GM21423 (cell line): Measurements from ENCODE around the gene RBM10.
"Not testable (repeated sequence)": the region's sequence is repeated elsewhere in the genome, so short reads cannot be mapped to it uniquely, and the experiment has no call there.

Experiments
- ATAC-seq: cut with Tn5 transposase; IDR thresholded peaks from one replicate; pipeline ENCODE4 v1.9.1; 2021; ENCODE audit warnings: mild to moderate bottlenecking, moderate library complexity; ENCODE audit not compliant: unreplicated experiment

The RBM10 gene, protein sequence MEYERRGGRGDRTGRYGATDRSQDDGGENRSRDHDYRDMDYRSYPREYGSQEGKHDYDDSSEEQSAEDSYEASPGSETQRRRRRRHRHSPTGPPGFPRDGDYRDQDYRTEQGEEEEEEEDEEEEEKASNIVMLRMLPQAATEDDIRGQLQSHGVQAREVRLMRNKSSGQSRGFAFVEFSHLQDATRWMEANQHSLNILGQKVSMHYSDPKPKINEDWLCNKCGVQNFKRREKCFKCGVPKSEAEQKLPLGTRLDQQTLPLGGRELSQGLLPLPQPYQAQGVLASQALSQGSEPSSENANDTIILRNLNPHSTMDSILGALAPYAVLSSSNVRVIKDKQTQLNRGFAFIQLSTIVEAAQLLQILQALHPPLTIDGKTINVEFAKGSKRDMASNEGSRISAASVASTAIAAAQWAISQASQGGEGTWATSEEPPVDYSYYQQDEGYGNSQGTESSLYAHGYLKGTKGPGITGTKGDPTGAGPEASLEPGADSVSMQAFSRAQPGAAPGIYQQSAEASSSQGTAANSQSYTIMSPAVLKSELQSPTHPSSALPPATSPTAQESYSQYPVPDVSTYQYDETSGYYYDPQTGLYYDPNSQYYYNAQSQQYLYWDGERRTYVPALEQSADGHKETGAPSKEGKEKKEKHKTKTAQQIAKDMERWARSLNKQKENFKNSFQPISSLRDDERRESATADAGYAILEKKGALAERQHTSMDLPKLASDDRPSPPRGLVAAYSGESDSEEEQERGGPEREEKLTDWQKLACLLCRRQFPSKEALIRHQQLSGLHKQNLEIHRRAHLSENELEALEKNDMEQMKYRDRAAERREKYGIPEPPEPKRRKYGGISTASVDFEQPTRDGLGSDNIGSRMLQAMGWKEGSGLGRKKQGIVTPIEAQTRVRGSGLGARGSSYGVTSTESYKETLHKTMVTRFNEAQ

GRCh38 chrX:47144626-47145394, at the start of gene RBM10, which contains the start of gene NDUFB11:
Gene RBM10 (plus strand): TSS chrX:47145221. CDS start chrX:47147482, 2,261 bp downstream.
Gene NDUFB11 (minus strand): TSS chrX:47144702. CDS start chrX:47144679, 23 bp downstream.
- peak; percentile 84 for ATAC-seq

- ATAC-seq: no peak
Measured at GRCh38 chrX:47097018-47097417, 48.0 kb upstream of the RBM10 start.

DNA sequence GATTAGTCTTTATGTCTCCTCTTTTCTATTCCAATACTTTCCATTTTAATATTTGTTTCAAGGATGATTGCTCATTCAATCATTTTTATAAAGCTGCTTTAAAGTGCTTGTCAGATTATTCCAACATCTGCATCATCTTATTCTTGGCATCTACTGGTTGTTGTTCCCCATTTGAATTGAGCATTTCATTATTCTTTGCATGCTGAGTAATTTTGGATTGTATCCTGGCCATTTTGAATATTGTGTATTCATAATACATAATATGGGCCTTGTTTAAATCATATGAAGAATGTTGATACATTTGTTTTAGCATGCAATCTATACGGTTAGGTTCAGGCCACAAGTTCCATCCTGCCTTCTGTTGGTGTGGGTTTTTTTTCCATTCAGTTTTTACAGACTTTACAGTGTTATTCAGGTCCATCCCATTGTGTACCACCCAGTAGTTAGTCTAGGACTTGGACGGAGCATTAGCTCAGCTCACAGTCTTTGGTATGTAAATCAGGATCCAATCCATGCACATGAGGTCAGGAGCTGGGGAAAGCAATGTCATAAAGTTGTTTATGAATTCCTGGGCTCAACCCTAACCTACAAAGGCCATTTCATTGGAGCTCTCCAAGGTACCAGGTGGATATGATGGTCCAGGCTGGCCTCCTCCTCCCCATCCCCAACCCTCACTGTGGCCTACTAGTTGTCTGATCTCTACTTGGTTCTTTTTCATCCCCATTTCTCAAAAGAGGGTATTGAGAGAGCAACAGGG, 46.5 kb upstream of the RBM10 start:
- ATAC-seq: no peak

DNA sequence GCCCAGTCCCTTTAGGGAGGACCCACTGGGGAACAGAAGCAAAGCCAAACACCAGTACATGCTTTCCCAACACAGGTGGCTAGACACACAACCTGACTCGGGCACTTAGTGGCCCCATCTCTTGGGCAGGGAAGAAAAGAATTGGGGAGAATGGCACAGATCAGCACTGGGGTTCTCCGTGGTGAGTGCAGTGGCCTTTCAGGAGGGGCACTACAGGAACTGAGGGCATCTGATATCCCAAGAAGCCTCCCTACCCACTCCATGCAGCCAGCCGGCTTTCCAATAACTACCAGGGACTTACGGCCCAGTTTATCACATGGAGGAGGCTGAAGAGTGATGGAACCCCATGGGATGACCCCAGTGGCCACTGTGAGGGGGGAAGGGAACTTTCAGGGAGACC, 43.8 kb upstream of the RBM10 start:
- no peak for ATAC-seq

DNA sequence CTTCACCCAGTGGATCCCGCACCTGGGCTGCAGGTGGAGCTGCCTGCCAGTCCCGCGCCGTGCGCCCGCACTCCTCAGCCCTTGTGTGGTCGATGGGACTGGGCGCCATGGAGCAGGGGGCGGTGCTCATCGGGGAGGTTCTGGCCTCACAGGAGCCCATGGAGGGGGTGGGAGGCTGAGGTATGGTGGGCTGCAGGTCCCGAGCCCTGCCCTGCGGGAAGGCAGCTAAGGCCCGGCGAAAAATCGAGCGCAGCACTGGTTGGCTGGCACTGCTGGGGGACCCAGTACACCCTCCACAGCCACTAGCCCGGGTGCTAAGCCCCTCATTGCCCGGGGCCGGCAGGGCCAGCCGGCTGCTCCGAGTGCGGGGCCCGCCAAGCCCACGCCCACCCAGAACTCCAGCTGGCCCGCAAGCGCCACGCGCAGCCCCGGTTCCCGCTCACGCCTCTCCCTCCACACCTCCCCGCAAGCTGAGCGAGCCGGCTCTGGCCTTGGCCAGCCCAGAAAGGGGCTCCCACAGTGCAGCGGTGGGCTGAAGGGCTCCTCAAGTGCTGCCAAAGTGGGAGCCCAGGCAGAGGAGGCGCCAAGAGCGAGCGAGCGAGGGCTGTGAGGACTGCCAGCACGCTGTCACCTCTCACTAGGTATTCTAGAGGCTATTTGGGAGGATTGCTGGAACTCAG, 33.9 kb upstream of the RBM10 start:
- ATAC-seq: not testable (repeated sequence)

- no peak for ATAC-seq
Measured at GRCh38 chrX:47112316-47112954, 32.6 kb upstream of the RBM10 start.

DNA sequence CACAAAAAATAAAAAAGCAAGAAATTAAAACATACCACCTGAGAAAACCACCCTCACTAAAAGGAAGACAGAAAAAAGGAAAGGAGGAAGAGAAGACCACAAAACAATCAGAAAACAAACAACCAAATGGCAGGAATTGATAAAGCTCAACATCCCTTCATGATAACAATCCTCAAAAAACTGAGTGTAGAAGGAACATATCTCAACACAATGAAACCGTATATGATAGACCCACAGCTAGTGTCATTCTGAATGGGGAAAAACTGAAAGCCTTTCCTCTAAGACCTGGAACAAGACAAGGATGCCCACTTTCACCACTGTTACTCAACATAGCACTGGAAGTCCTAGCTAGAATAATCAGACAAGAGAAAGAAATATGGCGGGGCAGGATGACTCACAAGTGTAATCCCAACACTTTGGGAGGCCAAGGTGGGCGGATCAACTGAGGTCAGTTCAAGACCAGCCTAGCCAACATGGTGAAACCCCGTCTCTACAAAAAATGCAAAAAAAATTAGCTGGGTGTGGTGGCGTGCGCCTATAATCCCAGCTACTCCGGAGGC, 28.4 kb upstream of the RBM10 start:
- ATAC-seq: not testable (repeated sequence)

GRCh38 chrX:47124466-47124865, 20.6 kb upstream of the RBM10 start:
- not testable (repeated sequence) for ATAC-seq

DNA sequence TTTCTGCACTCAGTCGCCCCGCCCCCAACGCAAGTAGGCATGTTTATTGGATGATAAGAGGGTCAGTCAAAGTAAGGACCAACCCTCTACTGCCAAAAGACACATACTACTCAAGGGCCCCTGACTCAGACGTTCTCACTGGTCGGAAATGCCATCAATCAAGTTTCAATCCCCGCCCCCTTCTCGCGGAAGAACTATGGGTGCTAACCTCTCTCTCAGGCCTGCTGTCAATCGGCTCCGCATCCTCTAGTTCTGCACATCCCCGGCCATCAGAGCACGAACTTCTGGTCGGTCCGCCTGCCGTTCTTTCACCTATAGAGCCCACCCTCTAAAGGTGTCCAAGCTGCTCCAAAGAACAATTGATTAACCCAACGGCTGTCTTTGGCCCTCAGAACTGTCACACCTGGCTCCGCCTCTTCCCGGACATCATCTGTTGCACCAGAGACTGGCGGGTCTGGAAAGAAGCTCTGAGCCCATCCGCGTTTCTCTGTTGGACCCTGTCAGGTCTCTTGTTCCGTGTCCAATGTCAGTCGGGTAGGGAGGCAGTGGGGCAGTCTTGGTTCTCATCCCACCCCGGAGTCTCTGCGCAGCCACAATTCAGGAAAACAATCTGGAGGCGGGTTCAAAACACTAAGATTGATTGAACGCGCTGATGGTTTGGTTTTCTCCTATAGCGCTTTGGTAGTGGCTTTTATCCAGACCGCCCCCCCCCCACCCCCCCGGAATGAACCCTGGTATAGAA, 15.7 kb upstream of the RBM10 start:
- peak; percentile 99 for ATAC-seq

DNA sequence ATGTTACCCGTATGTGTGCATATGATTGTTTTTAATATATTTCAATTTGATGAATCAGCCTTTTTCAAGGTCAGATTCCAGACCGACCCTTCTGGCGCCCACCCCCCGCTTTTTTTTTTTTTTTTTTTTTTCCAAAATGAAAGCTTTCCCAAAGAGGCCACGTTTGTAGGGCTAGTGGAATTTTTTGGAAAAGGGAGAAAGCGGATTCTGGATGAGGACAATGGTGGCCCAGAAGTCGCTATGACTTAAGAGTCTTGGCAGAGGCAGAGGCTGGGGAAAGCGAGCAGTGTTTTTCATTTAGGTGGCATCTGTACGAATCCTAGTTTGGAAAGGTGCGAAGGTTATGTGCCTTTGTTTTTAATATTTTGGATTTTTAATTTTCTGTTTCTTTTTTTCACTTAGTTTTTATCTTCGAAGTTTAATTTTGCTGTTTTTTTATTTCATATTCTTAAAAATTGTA, 15.1 kb upstream of the RBM10 start:
- ATAC-seq: no peak

DNA sequence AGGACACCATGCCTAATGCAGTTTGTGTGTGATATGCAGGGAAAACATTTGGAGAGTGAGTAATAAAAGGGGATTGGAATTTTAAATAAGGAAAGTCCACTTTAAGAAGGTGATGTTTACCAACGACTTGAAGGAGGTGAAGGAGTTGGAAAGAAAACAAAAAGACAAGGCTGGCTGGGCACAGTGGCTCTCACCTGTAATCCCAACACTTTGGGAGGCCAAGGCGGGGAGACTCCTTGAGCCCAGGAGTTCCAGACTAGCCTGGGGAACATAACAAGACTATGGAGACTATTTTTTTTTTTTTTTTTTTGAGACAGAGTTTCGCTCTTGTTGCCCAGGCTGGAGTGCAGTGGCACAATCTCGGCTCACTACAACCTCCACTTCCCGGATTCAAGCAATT, 11.5 kb upstream of the RBM10 start:
- no peak for ATAC-seq

DNA sequence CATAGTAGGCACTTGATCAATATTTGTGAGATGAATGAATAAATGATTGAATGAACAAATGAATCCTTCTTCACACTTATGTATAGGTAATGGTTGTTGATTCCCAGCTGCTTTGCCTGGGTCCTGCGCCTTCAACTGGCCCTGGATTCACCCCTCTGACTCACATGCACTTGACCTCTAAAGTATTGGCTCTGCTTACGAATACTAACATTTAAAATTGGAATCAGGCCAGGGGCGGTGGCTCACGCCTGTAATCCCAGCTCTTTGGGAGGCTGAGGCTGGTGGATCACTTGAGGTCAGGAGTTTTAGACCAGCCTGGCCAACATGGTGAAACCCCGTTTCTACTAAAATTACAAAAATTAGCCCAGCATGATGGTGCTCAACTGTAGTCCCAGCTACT, 9.4 kb upstream of the RBM10 start:
- ATAC-seq: not testable (repeated sequence)

- no peak for ATAC-seq
Measured at GRCh38 chrX:47138171-47138570, 6.8 kb upstream of the RBM10 start.

DNA sequence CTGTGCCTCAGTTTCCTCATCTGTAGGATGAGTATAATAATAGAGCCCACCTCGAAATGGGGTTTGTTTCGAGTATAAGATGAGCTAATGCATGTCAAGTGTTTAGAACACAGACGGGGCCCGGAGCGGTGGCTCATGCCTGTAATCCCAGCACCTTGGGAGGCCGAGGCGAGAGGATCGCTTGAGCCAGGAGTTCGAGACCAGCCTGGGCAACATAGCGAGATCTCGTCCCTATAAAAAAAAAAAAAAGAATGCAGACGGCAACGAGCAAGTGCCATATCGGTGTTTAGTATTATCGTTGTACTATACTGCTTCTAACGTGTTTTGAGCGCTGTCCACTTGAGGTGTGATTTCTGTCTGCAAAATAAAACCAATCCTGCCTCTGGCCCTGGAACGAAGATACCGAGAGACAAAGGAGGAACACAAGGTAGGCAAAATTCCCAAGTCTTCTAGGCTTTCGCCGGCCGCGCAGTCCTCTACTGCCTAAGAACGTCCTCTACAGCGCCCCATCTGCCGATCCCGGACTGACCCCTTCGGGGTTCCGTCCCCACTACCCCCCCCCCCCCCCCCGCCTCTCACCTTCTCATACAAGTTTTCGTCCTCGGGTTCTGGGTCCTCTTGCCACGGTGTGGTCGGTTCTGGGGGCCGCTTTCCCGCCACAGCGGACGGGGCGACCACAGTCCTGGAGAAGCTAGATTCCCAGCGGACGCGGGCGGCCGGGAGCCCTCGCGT, 961 bp upstream of the RBM10 start:
- ATAC-seq: peak; percentile 17

DNA sequence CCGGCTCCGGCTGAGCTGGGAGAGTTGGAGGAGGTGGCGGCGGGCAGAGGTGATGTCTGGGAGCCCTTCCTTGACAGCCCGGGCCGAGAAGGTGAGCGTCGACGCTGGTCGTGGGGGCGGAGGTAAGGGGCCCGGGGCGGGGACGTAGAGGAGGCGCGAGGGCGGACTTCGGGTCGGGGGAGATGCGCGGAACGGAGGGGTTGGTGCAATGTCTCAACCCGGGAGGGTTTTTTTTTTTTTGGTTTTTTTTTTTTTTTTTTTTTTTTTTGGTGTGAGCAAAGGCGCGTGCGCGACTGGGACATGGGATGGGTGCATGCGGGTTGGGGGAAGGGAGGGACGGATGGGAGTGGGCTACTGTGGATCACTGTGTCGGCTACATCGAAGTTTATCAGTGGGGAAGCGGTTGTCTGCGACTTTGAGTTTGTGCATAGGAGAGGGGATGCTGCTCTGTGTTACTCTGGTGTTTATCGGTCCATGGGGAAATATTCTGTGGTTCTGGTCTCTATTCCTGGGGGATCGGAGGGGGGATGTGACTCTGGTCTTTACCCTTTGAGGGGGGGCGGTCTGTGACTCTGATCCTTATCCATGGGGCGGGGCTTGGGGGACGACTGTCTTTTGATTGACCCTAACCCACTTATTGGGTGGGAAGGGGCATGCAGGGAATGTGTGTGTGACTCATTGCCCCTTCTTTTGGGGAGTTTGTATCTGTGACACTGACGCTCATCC, 537 bp downstream of the RBM10 start:
- ATAC-seq: peak; percentile 15

- ATAC-seq: no peak
Measured at GRCh38 chrX:47146121-47146935, 1.3 kb downstream of the RBM10 start.
